GM12892 (cell line): ENCODE measurements around the gene DHRS4L2.
"Not testable (repeated sequence)": the region's sequence is repeated elsewhere in the genome, so short reads cannot be mapped to it uniquely, and the experiment has no call there.

Source experiments
- POLR2A ChIP-seq: IDR thresholded peaks from 2 replicates; pipeline ENCODE4 v1.6.1; 2011; ENCODE audit warnings: low read depth, low read length, control low read depth
- POLR2AphosphoS5 ChIP-seq: IDR thresholded peaks from 2 replicates; pipeline ENCODE4 v1.6.1; 2011; ENCODE audit warnings: low read depth, low read length, control low read depth
- TAF1 ChIP-seq: IDR thresholded peaks from 2 replicates; pipeline ENCODE4 v1.6.1; 2011; ENCODE audit warnings: low read depth, mild to moderate bottlenecking, control low read depth, low read length, borderline replicate concordance

DNA sequence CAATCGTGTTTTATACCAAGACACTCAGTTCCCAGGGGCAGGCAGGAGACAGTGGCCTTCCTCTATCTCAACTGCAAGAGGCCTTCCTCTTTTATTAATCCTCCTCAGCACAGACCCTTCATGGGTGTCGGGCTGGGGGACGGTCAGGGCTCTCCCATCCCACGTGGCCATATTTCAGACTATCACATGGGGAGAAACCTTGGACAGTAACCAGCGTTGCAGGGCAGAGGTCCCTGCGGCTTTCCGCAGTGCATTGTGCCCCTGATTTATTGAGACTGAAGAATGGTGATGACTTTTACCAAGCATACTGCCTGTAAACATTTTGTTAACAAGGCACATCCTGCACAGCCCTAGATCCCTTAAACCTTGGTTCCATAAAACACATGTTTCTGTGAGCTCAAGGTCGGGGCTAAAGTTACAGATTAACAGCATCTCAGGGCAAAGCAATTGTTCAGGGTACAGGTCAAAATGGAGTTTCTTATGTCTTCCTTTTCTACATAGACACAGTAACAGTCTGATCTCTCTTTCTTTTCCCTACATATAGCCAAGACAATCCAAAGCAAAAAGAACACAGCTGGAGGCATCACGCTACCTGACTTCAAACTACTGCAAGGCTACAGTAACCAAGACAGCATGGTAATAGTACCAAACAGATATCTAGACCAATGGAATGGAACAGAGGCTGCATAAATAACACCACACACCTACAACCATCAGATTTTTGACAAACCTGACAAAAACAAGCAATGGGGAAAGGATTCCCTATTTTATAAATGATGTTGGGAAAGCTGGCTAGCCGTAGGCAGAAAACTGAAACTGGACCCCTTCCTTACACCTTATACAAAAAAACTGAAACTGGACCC, 6.5 kb upstream of the DHRS4L2 start:
- TF ChIP-seq POLR2A, TAF1, POLR2AphosphoS5: not testable (repeated sequence)
